ENCODE measurements around the gene TSNAX. TPM values are rescaled to one million over a fixed set of nuclear protein-coding genes. Genes with fewer than 3 reads are reported as not detected.

Gene TSNAX
- total and polyA plus RNA-seq, 2 of the 8 experiments (the other 6 are each of a cell fraction or from before 2014, with no cell fraction given), result 7.7 to 34.0 TPM

GRCh38 chr1:231564373-231564772, 35.9 kb downstream of the TSNAX start:
- H3K14ac ChIP-seq (ENCODE audit: insufficient read length), result no peak overlapping the region
- H3K23ac ChIP-seq (ENCODE audit: insufficient read length), result no peak overlapping the region
- H4K20me1 ChIP-seq (replicated peaks in 1 of 2; ENCODE audit: control insufficient read depth in 1 of 2, insufficient read depth in 2 of 2, low read length in 2 of 2), result no peaks in the 10 kb centered on the region
- H2AK5ac ChIP-seq (ENCODE audit: low read depth, low read length), result no peak overlapping the region
- H3K9ac ChIP-seq (replicated peaks in 1 of 4; ENCODE audit: extremely low read depth in 1 of 4, low read depth in 3 of 4, low read length in 3 of 4), result no peak overlapping the region
- H2BK20ac ChIP-seq (ENCODE audit: low read length), result no peak overlapping the region
- no peaks in the 10 kb centered on the region for H3K79me2 ChIP-seq (ENCODE audit: control insufficient read depth in 1 of 2, insufficient read depth in 2 of 2, low read length in 2 of 2)
- no peaks in the 10 kb centered on the region for H3K4me1 ChIP-seq (replicated peaks in 1 of 4; ENCODE audit: control insufficient read depth in 3 of 4, insufficient read depth in 4 of 4, low read length in 3 of 4)
- no peak overlapping the region for H4K91ac ChIP-seq (replicated peaks; ENCODE audit: insufficient read length, low read length)
- no peaks in the 10 kb centered on the region for H3K79me1 ChIP-seq (ENCODE audit: low read depth, low read length)
- no peak overlapping the region for H3K4ac ChIP-seq (replicated peaks; ENCODE audit: insufficient read length, low read depth, low read length)
- H3K36me3 ChIP-seq (ENCODE audit: control insufficient read depth in 2 of 4, insufficient read depth in 4 of 4, low read length in 3 of 4), result peaks cover 0 to 20% (median 6%) of the 10 kb centered on the region in 4 experiments; a peak in 5 of 8 replicates
- FAIRE-seq, result no peak
- no peak overlapping the region for H4K5ac ChIP-seq (ENCODE audit: insufficient read length, low read depth, low read length)
- no peak overlapping the region for H3K18ac ChIP-seq (ENCODE audit: extremely low read depth, low read length)
- H3K56ac ChIP-seq (replicated peaks; ENCODE audit: insufficient read length, low read depth, low read length), result no peak overlapping the region
- no peaks in the 10 kb centered on the region for H3K23me2 ChIP-seq (ENCODE audit: low read depth, low read length)
- no peak overlapping the region for H2BK12ac ChIP-seq (ENCODE audit: low read depth, low read length)
- DNase-seq (ENCODE audit: low read depth in 1 of 2, low spot score in 2 of 2), result no peak
- no peak overlapping the region for H2BK15ac ChIP-seq (ENCODE audit: low read length)
- ChIA-PET POLR2A (ENCODE audit: partially characterized antibody) (no interaction called here), CTCF (ENCODE audit: partially characterized antibody) (no interaction called here)
- H2AFZ ChIP-seq (ENCODE audit: low read length), result no peak overlapping the region
- H3K4me2 ChIP-seq (ENCODE audit: insufficient read depth in 1 of 2, low read depth in 2 of 2, low read length in 2 of 2), result no peak overlapping the region
- H3K27ac ChIP-seq (ENCODE audit: low read depth, low read length), result no peak overlapping the region
- H4K8ac ChIP-seq (ENCODE audit: extremely low read depth, insufficient read depth, low read length), result no peak overlapping the region
- peaks cover 0 to 1% (median 0%) of the 10 kb centered on the region in 4 experiments; a peak in 1 of 7 replicates for H3K27me3 ChIP-seq (replicated peaks in 1 of 4; ENCODE audit: control insufficient read depth in 3 of 4, extremely low read depth in 1 of 4, insufficient read depth in 3 of 4, low read length in 3 of 4)
- 97% methylated on average over 4 of the region's 4 CpGs; no CpG with 5 or more reads in 1 of the 2 experiments for WGBS, 2 experiments (ENCODE audit: extremely low coverage in 1 of 2, insufficient coverage in 1 of 2, insufficient read length in 1 of 2, insufficient replicate concordance in 2 of 2, low coverage in 1 of 2, low lambda C conversion rate in 2 of 2, missing lambda C conversion rate in 1 of 2)
- H2BK5ac ChIP-seq (ENCODE audit: low read depth, low read length), result no peak overlapping the region
- H2BK120ac ChIP-seq (replicated peaks; ENCODE audit: low read depth, low read length), result no peak overlapping the region
- no peak overlapping the region for H3K4me3 ChIP-seq (ENCODE audit: extremely low read depth in 1 of 4, insufficient read depth in 2 of 4, low read depth in 3 of 4, low read length in 4 of 4)
- no peaks in the 10 kb centered on the region for H3K9me3 ChIP-seq (ENCODE audit: insufficient read depth in 2 of 2, low read depth in 1 of 2, low read length in 1 of 2)
- TF ChIP-seq, protein P1, sequence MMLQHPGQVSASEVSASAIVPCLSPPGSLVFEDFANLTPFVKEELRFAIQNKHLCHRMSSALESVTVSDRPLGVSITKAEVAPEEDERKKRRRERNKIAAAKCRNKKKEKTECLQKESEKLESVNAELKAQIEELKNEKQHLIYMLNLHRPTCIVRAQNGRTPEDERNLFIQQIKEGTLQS (IDR thresholded peaks at IDR 0.05; ENCODE audit: insufficient read depth, low read depth, low read length), result no peak
- TF ChIP-seq ASH2L (IDR thresholded peaks at IDR 0.05; ENCODE audit: low read length) (no peak), SP4 (IDR thresholded peaks at IDR 0.05; ENCODE audit: low read length) (no peak), BRCA1 (IDR thresholded peaks at IDR 0.05; ENCODE audit: low read depth, low read length) (no peak), EZH2 (IDR thresholded peaks at IDR 0.05; ENCODE audit: low read depth, low read length, severe bottlenecking) (no peak), EP300 (IDR thresholded peaks at IDR 0.05; ENCODE audit: borderline replicate concordance in 1 of 2, low read depth in 2 of 2, low read length in 2 of 2) (no peak)
- TF ChIP-seq, protein P2, sequence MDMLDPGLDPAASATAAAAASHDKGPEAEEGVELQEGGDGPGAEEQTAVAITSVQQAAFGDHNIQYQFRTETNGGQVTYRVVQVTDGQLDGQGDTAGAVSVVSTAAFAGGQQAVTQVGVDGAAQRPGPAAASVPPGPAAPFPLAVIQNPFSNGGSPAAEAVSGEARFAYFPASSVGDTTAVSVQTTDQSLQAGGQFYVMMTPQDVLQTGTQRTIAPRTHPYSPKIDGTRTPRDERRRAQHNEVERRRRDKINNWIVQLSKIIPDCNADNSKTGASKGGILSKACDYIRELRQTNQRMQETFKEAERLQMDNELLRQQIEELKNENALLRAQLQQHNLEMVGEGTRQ (IDR thresholded peaks at IDR 0.05; ENCODE audit: low read length), result no peak
- TF ChIP-seq, protein P3, sequence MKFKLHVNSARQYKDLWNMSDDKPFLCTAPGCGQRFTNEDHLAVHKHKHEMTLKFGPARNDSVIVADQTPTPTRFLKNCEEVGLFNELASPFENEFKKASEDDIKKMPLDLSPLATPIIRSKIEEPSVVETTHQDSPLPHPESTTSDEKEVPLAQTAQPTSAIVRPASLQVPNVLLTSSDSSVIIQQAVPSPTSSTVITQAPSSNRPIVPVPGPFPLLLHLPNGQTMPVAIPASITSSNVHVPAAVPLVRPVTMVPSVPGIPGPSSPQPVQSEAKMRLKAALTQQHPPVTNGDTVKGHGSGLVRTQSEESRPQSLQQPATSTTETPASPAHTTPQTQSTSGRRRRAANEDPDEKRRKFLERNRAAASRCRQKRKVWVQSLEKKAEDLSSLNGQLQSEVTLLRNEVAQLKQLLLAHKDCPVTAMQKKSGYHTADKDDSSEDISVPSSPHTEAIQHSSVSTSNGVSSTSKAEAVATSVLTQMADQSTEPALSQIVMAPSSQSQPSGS (IDR thresholded peaks at IDR 0.05; ENCODE audit: low read length), result no peak
